Heart right ventricle (tissue), 16 donors: ENCODE data around the gene P3H2. TPM values are rescaled to one million over a fixed set of nuclear protein-coding genes. Genes with fewer than 3 reads are reported as not detected.

Experiments used
- ATAC-seq, 8 donors: fragments of 200-7000 bp; cut with Tn5 transposase; one replicate each; pipeline ENCODE4 v1.9.1; 2020; ENCODE audit warnings: mild to moderate bottlenecking in 8 of 8, moderate library complexity in 8 of 8, moderate number of reproducible peaks in 1 of 8
- DNase-seq, 2 donors: peaks; one replicate each; pipeline ENCODE4 v3.0.0-alpha.2; 2020
- H3K27ac ChIP-seq, 10 donors: fragments of 200-600 bp; sonication (generic) in 2 of 10; one replicate each; pipeline versions ENCODE4 v1.5.0 to v1.8.0; 2020 to 2022; ENCODE audit warnings: mild to moderate bottlenecking in 3 of 10
- H3K27me3 ChIP-seq, 7 donors: fragments of 200-600 bp; one replicate each; pipeline ENCODE4 v1.8.0; 2021 to 2022; ENCODE audit warnings: mild to moderate bottlenecking in 2 of 7
- H3K36me3 ChIP-seq, 9 donors: fragments of 200-600 bp; sonication (generic) in 1 of 9; one replicate each; pipeline versions ENCODE4 v1.5.0 to v1.8.0; 2020 to 2022; ENCODE audit warnings: mild to moderate bottlenecking in 2 of 9
- H3K4me1 ChIP-seq, 9 donors: fragments of 200-600 bp; sonication (generic) in 1 of 9; one replicate each; pipeline versions ENCODE4 v1.5.0 to v1.8.0; 2020 to 2022; ENCODE audit warnings: mild to moderate bottlenecking in 4 of 9
- H3K4me3 ChIP-seq, 10 donors: fragments of 200-600 bp; sonication (generic) in 2 of 10; one replicate each; pipeline versions ENCODE4 v1.5.0 to v1.8.0; 2020 to 2022; ENCODE audit warnings: mild to moderate bottlenecking in 7 of 10, moderate library complexity in 2 of 10
- H3K9me3 ChIP-seq, 11 donors: fragments of 200-600 bp in 10 of 11; sonication (generic) in 2 of 11; one replicate each; pipeline versions ENCODE4 v1.5.0 to v1.8.0; 2013 to 2022; ENCODE audit warnings: mild to moderate bottlenecking in 2 of 11, control low read depth in 1 of 11, moderate library complexity in 1 of 11
- CTCF ChIP-seq, 9 donors: fragments of 200-600 bp; sonication (generic) in 2 of 9; IDR thresholded peaks; one replicate each; pipeline versions ENCODE4 v1.5.0 to v1.8.0; 2021 to 2022; ENCODE audit warnings: antibody characterized with exemption in 9 of 9, mild to moderate bottlenecking in 5 of 9, moderate library complexity in 1 of 9
- WGBS, 2 donors: extraction: QIAGEN DNeasy Blood & Tissue Kit; methylation state at CpG; one replicate each; pipeline ENCODE4 v1.1.7; 2013; ENCODE audit warnings: inconsistent platforms in 1 of 2; 5-methylcytosine and 5-hydroxymethylcytosine counted together
- intact Hi-C, 10 donors: fragments of 100-400 bp; cut with DNase I; formaldehyde crosslinking; loops; one replicate each; pipeline versions ENCODE4 v1.11.1 to v1.14.2; 2022
- polyA plus RNA-seq, 2 donors: library from polyadenylated mRNA; stranded (reverse); fragments of 200-250 nt; gene quantifications; one replicate each; pipeline ENCODE4 v1.2.3, GENCODE V29; 2013
- total RNA-seq, 10 donors: library from RNA; stranded (reverse); fragmentation: NEBNext Ultra II Directional in 3 of 10; extraction: Animal tissue kit (Norgen Biotek cat#: 25700) in 3 of 10; gene quantifications; one replicate each; pipeline versions ENCODE4 v1.2.1 to v1.2.4, GENCODE V29; 2021 to 2023
- donor health status: Arrhythmogenic right ventricular cardiomyopathy.
- donor health status: ischemic (EF 13 %, LVEDD 7.1; RV severe dilation, severe dysfunction).
- donor health status: healthy with polysubstance abuse.
- donor health status: DM: no; HTN: yes; CAD: no.
- donor health status: DM: no; HTN: no; CAD: no.
- donor health status: ischemic (EF 25% LVEDD 6.9; RV normal size, moderate dysfunction).
- donor health status: ischemic (EF 25% LVEDD 5.7; RV mildly dilated, moderate dysfunction).
- donor health status: healthy.
- donor health status: DM: yes; HTN: yes; CAD: no.
- donor health status: Ischemic cardiomyopathy.
- donor health status: ischemic (EF 35%, LVEDD 5.7; RV mildly dilated, moderate dysfunction).
- donor health status: nonischemic (EF 11% LVEDD 7.7; RV severe dilation, severe dysfunction).
- donor health status: DM: yes; HTN: yes; CAD: no.
- donor health status: PGD.
- donor health status: ischemic (EF 29% LVEDD 5.4; RV normal size, mild dysfunction).
- donor health status: nonischemic (EF 23%, LVEDD 6.1; RV moderate dilation, normal function).

Gene P3H2
- total and polyA plus RNA-seq, 12 donors, result 0.49 to 28.8 (median 3.5) TPM

GRCh38 chr3:190116551-190117067, 4.1 kb downstream of the P3H2 start:
- DNase-seq, result no peak
- peaks cover 2 to 17% (median 7%) of the 10 kb centered on the region in 9 donors for H3K4me1 ChIP-seq
- no peak overlapping the region for H3K27ac ChIP-seq
- H3K27me3 ChIP-seq, result peaks cover 0 to 29% (median 0%) of the 10 kb centered on the region in 7 donors
- intact Hi-C loops, result loop anchor here in 2 of 10 donors (10.0 kb wide), 2 partner anchors 112 to 152 kb away; no protein-coding TSS in a partner anchor
- 83 to 92% methylated on average over 3 of the region's 3 CpGs for WGBS, 2 donors
- TF ChIP-seq CTCF (IDR thresholded peaks at IDR 0.05), result no peak
- ATAC-seq, result no peak
- no peaks in the 10 kb centered on the region for H3K36me3 ChIP-seq
- H3K4me3 ChIP-seq, result no peak overlapping the region
- no peaks in the 10 kb centered on the region for H3K9me3 ChIP-seq

- H3K4me3 ChIP-seq, result no peak overlapping the region
- H3K27ac ChIP-seq, result no peak overlapping the region
- no peaks in the 10 kb centered on the region for H3K36me3 ChIP-seq
- WGBS, 2 donors, result 20 to 25% methylated on average over 1 of the region's 1 CpG
- ATAC-seq (no peak), DNase-seq (no peak)
- intact Hi-C loops, result loop anchor here in 2 of 10 donors (10.0 kb wide), 2 partner anchors 106 to 146 kb away; no protein-coding TSS in a partner anchor
- no peaks in the 10 kb centered on the region for H3K9me3 ChIP-seq
- no peak for TF ChIP-seq CTCF (IDR thresholded peaks at IDR 0.05)
- H3K27me3 ChIP-seq, result no peaks in the 10 kb centered on the region
- H3K4me1 ChIP-seq, result peaks cover 0 to 15% (median 6%) of the 10 kb centered on the region in 9 donors
These were observed 9.9 kb downstream of the P3H2 start for GRCh38 chr3:190110826-190111225.

- Histone ChIP-seq H3K4me1 (peaks cover 0 to 15% (median 6%) of the 10 kb centered on the region in 9 donors), H3K27me3 (no peaks in the 10 kb centered on the region), H3K36me3 (no peaks in the 10 kb centered on the region), H3K27ac (no peak overlapping the region), H3K9me3 (no peaks in the 10 kb centered on the region), H3K4me3 (no peak overlapping the region)
- DNase-seq (no peak), ATAC-seq (no peak)
- intact Hi-C loops, result no loop called here
- TF ChIP-seq CTCF (IDR thresholded peaks at IDR 0.05), result no peak
These were observed 11.3 kb downstream of the P3H2 start for GRCh38 chr3:190109441-190109840.

- 27 to 48% methylated on average over 6 of the region's 6 CpGs for WGBS, 2 donors
- H3K36me3 ChIP-seq, result no peaks in the 10 kb centered on the region
- intact Hi-C loops, result no loop called here
- H3K27ac ChIP-seq, result peak overlapping the region in 1 of 10 donors; percentile 5
- H3K4me3 ChIP-seq, result no peak overlapping the region
- no peak for TF ChIP-seq CTCF (IDR thresholded peaks at IDR 0.05)
- ATAC-seq, result no peak
- H3K27me3 ChIP-seq, result no peaks in the 10 kb centered on the region
- no peaks in the 10 kb centered on the region for H3K9me3 ChIP-seq
- DNase-seq, result no peak
- peaks cover 0 to 15% (median 6%) of the 10 kb centered on the region in 9 donors for H3K4me1 ChIP-seq
These were observed 11.9 kb downstream of the P3H2 start for GRCh38 chr3:190108804-190109203.
